Body of pancreas (tissue), 4 donors: ENCODE results near the gene POC1A.

Experiments used
- POLR2A ChIP-seq, 3 donors: fragments of 450-650 bp; IDR thresholded peaks; one replicate each; pipeline ENCODE4 v1.6.1; 2016; ENCODE audit warnings: antibody characterized with exemption in 3 of 3, mild to moderate bottlenecking in 2 of 3
- TF ChIP-seq, protein P1 (sequence below), 7 experiments: fragments of 450-650 bp in 4 of 7; fragments of 200-600 bp in 3 of 7; sonication (generic) in 3 of 7; IDR thresholded peaks; one replicate each; pipeline ENCODE4 v1.5.1; 2016 to 2019; ENCODE audit warnings: antibody characterized with exemption in 7 of 7

DNA sequence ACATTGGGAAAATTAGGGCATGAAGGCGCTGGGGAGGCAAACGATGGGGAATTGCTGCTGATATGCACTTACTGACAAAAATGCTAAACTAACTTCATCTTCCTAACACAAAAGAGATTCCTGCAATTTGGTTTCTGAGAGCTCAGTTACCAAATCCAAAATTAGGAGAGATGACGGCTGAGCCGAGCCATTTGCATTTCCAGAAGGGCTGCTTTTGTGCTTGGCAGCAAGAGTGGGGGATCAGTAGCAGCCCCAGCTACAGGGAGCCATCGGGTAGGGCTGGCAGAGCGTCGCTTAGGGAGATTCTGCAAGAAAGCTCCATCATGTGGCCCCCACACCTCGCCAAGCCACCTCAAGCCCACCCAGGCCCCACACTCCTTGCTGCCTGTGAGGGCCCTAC lies 81.8 kb downstream of the POC1A start:
- TF ChIP-seq, protein P1, sequence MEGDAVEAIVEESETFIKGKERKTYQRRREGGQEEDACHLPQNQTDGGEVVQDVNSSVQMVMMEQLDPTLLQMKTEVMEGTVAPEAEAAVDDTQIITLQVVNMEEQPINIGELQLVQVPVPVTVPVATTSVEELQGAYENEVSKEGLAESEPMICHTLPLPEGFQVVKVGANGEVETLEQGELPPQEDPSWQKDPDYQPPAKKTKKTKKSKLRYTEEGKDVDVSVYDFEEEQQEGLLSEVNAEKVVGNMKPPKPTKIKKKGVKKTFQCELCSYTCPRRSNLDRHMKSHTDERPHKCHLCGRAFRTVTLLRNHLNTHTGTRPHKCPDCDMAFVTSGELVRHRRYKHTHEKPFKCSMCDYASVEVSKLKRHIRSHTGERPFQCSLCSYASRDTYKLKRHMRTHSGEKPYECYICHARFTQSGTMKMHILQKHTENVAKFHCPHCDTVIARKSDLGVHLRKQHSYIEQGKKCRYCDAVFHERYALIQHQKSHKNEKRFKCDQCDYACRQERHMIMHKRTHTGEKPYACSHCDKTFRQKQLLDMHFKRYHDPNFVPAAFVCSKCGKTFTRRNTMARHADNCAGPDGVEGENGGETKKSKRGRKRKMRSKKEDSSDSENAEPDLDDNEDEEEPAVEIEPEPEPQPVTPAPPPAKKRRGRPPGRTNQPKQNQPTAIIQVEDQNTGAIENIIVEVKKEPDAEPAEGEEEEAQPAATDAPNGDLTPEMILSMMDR (IDR thresholded peaks at IDR 0.05): no peak
- TF ChIP-seq POLR2A (IDR thresholded peaks at IDR 0.05): no peak
